HG03521 (cell line): ENCODE data around the gene MID1.

Experiments used
- ATAC-seq: cut with Tn5 transposase; IDR thresholded peaks from one replicate; pipeline ENCODE4 v1.9.1; 2021; ENCODE audit warnings: mild to moderate bottlenecking, moderate library complexity; ENCODE audit not compliant: unreplicated experiment

MID1 gene

GRCh38 chrX:10620121-10620699, at the start of gene MID1:
Gene MID1, minus strand, starts transcription at chrX:10620585. Its CDS starts 53,038 bp downstream, at chrX:10567547.
- ATAC-seq = no peak

GRCh38 chrX:10667143-10667542, 46.8 kb upstream of the MID1 start:
- ATAC-seq = no peak

GRCh38 chrX:10666102-10666501, 45.7 kb upstream of the MID1 start:
- ATAC-seq = no peak

GRCh38 chrX:10665681-10666080, 45.3 kb upstream of the MID1 start:
- ATAC-seq = no peak

- ATAC-seq = no peak
Observed at GRCh38 chrX:10660171-10660570, 39.8 kb upstream of the MID1 start.

- ATAC-seq = no peak
Observed at GRCh38 chrX:10656214-10656613, 35.8 kb upstream of the MID1 start.

GRCh38 chrX:10654960-10655359, 34.6 kb upstream of the MID1 start:
- ATAC-seq = no peak

GRCh38 chrX:10653302-10653701, 32.9 kb upstream of the MID1 start:
- no peak for ATAC-seq

- ATAC-seq = no peak
Observed at GRCh38 chrX:10649265-10649664, 28.9 kb upstream of the MID1 start.

GRCh38 chrX:10648614-10649013, 28.2 kb upstream of the MID1 start:
- no peak for ATAC-seq

- ATAC-seq = no peak
Observed at GRCh38 chrX:10636851-10637250, 16.5 kb upstream of the MID1 start.

GRCh38 chrX:10636337-10636736, 16.0 kb upstream of the MID1 start:
- ATAC-seq = no peak

- ATAC-seq = no peak
Observed at GRCh38 chrX:10634392-10635161, 14.2 kb upstream of the MID1 start.

GRCh38 chrX:10633722-10634121, 13.3 kb upstream of the MID1 start:
- ATAC-seq = no peak

GRCh38 chrX:10631416-10632145, 11.2 kb upstream of the MID1 start:
- ATAC-seq = no peak

GRCh38 chrX:10630320-10630719, 9.9 kb upstream of the MID1 start:
- ATAC-seq = no peak

GRCh38 chrX:10629905-10630304, 9.5 kb upstream of the MID1 start:
- no peak for ATAC-seq

- ATAC-seq = no peak
Observed at GRCh38 chrX:10628906-10629305, 8.5 kb upstream of the MID1 start.

GRCh38 chrX:10622197-10622596, 1.8 kb upstream of the MID1 start:
- no peak for ATAC-seq

GRCh38 chrX:10619425-10620046, 849 bp downstream of the MID1 start:
- no peak for ATAC-seq

GRCh38 chrX:10618961-10619360, 1.4 kb downstream of the MID1 start:
- ATAC-seq = no peak

- ATAC-seq = no peak
Observed at GRCh38 chrX:10617999-10618351, 2.4 kb downstream of the MID1 start.
